GM19397 (cell line): Measurements from ENCODE around the gene RPS6KL1.

Source experiments
- ATAC-seq: cut with Tn5 transposase; IDR thresholded peaks from one replicate; pipeline ENCODE4 v1.9.1; 2021; ENCODE audit warnings: mild to moderate bottlenecking, moderate library complexity; ENCODE audit not compliant: unreplicated experiment

RPS6KL1 gene

GRCh38 chr14:74952697-74953484 is 29.8 kb upstream of the RPS6KL1 start:
- no peak for ATAC-seq

GRCh38 chr14:74952180-74952665 is 29.2 kb upstream of the RPS6KL1 start:
- ATAC-seq, result no peak

- no peak for ATAC-seq
Observed at GRCh38 chr14:74951443-74952179, 28.6 kb upstream of the RPS6KL1 start.

GRCh38 chr14:74950795-74951442 is 27.9 kb upstream of the RPS6KL1 start:
- ATAC-seq, result no peak

- no peak for ATAC-seq
Observed at GRCh38 chr14:74949859-74950573, 27.0 kb upstream of the RPS6KL1 start.

- ATAC-seq, result no peak
Observed at GRCh38 chr14:74949191-74949601, 26.1 kb upstream of the RPS6KL1 start.

- no peak for ATAC-seq
Observed at GRCh38 chr14:74948228-74949175, 25.4 kb upstream of the RPS6KL1 start.

GRCh38 chr14:74947353-74948227 is 24.5 kb upstream of the RPS6KL1 start:
- no peak for ATAC-seq

GRCh38 chr14:74946659-74947281 is 23.7 kb upstream of the RPS6KL1 start:
- no peak for ATAC-seq

GRCh38 chr14:74945852-74946658 is 23.0 kb upstream of the RPS6KL1 start:
- ATAC-seq, result no peak

GRCh38 chr14:74945261-74945851 is 22.3 kb upstream of the RPS6KL1 start:
- no peak for ATAC-seq

GRCh38 chr14:74942608-74943007 is 19.5 kb upstream of the RPS6KL1 start:
- ATAC-seq, result no peak

GRCh38 chr14:74942181-74942580 is 19.1 kb upstream of the RPS6KL1 start:
- no peak for ATAC-seq

GRCh38 chr14:74941676-74942097 is 18.6 kb upstream of the RPS6KL1 start:
- ATAC-seq, result no peak

GRCh38 chr14:74940956-74941565 is 18.0 kb upstream of the RPS6KL1 start:
- ATAC-seq, result no peak
